ENCODE data around the gene RNF208.

GRCh38 chr9:137247916-137248175, 25.8 kb upstream of the RNF208 start:
- no peak for TF ChIP-seq CTCF (IDR thresholded peaks at IDR 0.05)
- TF ChIP-seq EP300 (IDR thresholded peaks at IDR 0.05): no peak
- TF ChIP-seq POLR2A (IDR thresholded peaks at IDR 0.05): no peak
- TF ChIP-seq POLR2AphosphoS5 (IDR thresholded peaks at IDR 0.05): no peak
